ENCODE results near the gene CDH22. TPM values are rescaled to one million over a fixed set of nuclear protein-coding genes. Genes with fewer than 3 reads are reported as not detected.

Gene CDH22
- total and polyA plus RNA-seq, 9 of the 15 experiments (the other 6 are each of a cell fraction or from before 2014, with no cell fraction given), result 0.07 to 0.08 TPM; not detected in 7

- H3K4me2 ChIP-seq (ENCODE audit: insufficient read depth, low read length), result no peak overlapping the region
- no peaks in the 10 kb centered on the region for H3K36me3 ChIP-seq (ENCODE audit: control insufficient read depth, insufficient read depth, low read length)
- ChIA-PET POLR2A (interaction anchor here (0.6 kb wide), 2 partner anchors 11 to 454 kb away, joined by 3 read pairs; no protein-coding TSS in a partner anchor), CTCF (ENCODE audit: low intra/inter-chr PET ratio) (no interaction called here)
- intact Hi-C loops (cut with micrococcal nuclease) (no loop called here), in situ Hi-C loops (cut with MboI) (no loop called here)
- DNase-seq (ENCODE audit: extremely low read depth in 1 of 4, low spot score in 3 of 4) (no peak), FAIRE-seq (no peak), ATAC-seq (no peak)
- 1% methylated on average over 4 of the region's 4 CpGs for WGBS (ENCODE audit: insufficient coverage, low coverage, missing lambda C conversion rate)
- no peaks in the 10 kb centered on the region for H3K9me1 ChIP-seq (ENCODE audit: control insufficient read depth, insufficient read depth, low read length)
- no peak overlapping the region for H3K27ac ChIP-seq (ENCODE audit: extremely low read depth, low read depth, low read length)
- H4K20me1 ChIP-seq (replicated peaks; ENCODE audit: control insufficient read depth, insufficient read depth, low read length), result no peaks in the 10 kb centered on the region
- H3K9ac ChIP-seq (ENCODE audit: insufficient read depth in 1 of 2, low read depth in 2 of 2, low read length in 2 of 2), result no peak overlapping the region
- no peak overlapping the region for H3K4me3 ChIP-seq
- H3K9me3 ChIP-seq (replicated peaks; ENCODE audit: control insufficient read depth, insufficient read depth, low read depth, low read length), result no peaks in the 10 kb centered on the region
- H2AFZ ChIP-seq (ENCODE audit: low read depth, low read length), result no peak overlapping the region
- H3K79me2 ChIP-seq (ENCODE audit: control insufficient read depth, insufficient read depth, low read length), result no peaks in the 10 kb centered on the region
- no TSS peak for BruUV-seq (replicated peaks)
- peaks cover 9 to 22% of the 10 kb centered on the region in 2 experiments; a peak in 4 of 5 replicates for H3K27me3 ChIP-seq (ENCODE audit: control insufficient read depth in 2 of 2, insufficient read depth in 2 of 2, low read length in 2 of 2)
- H3K4me1 ChIP-seq (replicated peaks in 1 of 2; ENCODE audit: control insufficient read depth in 2 of 2, insufficient read depth in 2 of 2, low read length in 2 of 2), result peaks cover 3 to 12% of the 10 kb centered on the region in 2 experiments; a peak in 4 of 5 replicates
- TF ChIP-seq BACH1 (tag; IDR thresholded peaks at IDR 0.05), result no peak
- no peak for TF ChIP-seq ZNF449 (CRISPR knock-in tag; IDR thresholded peaks at IDR 0.05)
- TF ChIP-seq BRD9 (IDR thresholded peaks at IDR 0.05; ENCODE audit: low read depth, partially characterized antibody), result no peak
- no peak for TF ChIP-seq ELK1 (CRISPR knock-in tag; IDR thresholded peaks at IDR 0.05)
- TF ChIP-seq CTBP1 (IDR thresholded peaks at IDR 0.05; ENCODE audit: borderline replicate concordance), result no peak
- TF ChIP-seq PPARD (CRISPR knock-in tag; IDR thresholded peaks at IDR 0.05), result no peak
- TF ChIP-seq HNRNPUL1 (IDR thresholded peaks at IDR 0.05; ENCODE audit: low read length), result no peak
- TF ChIP-seq PCBP1 (IDR thresholded peaks at IDR 0.05; ENCODE audit: low read depth, low read length, poor library complexity, severe bottlenecking), result no peak
- no peak for TF ChIP-seq FIP1L1 (IDR thresholded peaks at IDR 0.05; ENCODE audit: low read depth, low read length, poor library complexity, severe bottlenecking)
- TF ChIP-seq ATF4 (CRISPR knock-in tag; IDR thresholded peaks at IDR 0.05), result no peak
- TF ChIP-seq E2F3 (CRISPR knock-in tag; IDR thresholded peaks at IDR 0.05), result no peak
- no peak for TF ChIP-seq ZNF277 (CRISPR knock-in tag; IDR thresholded peaks at IDR 0.05; ENCODE audit: borderline replicate concordance)
These were observed 31.8 kb downstream of the CDH22 start for GRCh38 chr20:46276531-46276930.
